SU-DHL-6 (cell line): ENCODE results near the gene VSX2.

Experiments used
- H2AFZ ChIP-seq: fragments of 200-600 bp; sonication (generic); 2 replicates; pipeline ENCODE4 v1.6.1; 2014; ENCODE audit warnings: low read depth, mild to moderate bottlenecking, moderate library complexity, mixed read lengths, antibody characterized with exemption, low read length; ENCODE audit not compliant: severe bottlenecking
- H3F3A ChIP-seq: fragments of 200-600 bp; shearing (Covaris generic); 2 replicates; pipeline ENCODE4 v1.6.0; 2016; ENCODE audit warnings: antibody characterized with exemption, mild to moderate bottlenecking; ENCODE audit not compliant: insufficient read depth
- H3K27ac ChIP-seq: fragments of 200-600 bp; sonication (generic); 2 replicates; pipeline ENCODE4 v1.5.1; 2016; ENCODE audit warnings: low read depth, mild to moderate bottlenecking, low read length, moderate library complexity, mixed read lengths
- H3K27me3 ChIP-seq: fragments of 200-600 bp; sonication (generic), shearing (Covaris generic); 2 replicates; pipeline ENCODE4 v1.6.0; 2014; ENCODE audit warnings: mild to moderate bottlenecking, low read length
- H3K36me3 ChIP-seq: fragments of 200-600 bp; sonication (generic); 2 replicates; pipeline ENCODE4 v1.6.1; 2014; ENCODE audit warnings: mild to moderate bottlenecking, low read length, mixed read lengths
- H3K4me2 ChIP-seq: fragments of 300-600, 200-600 bp; shearing (Covaris generic), sonication (generic); 2 replicates; pipeline ENCODE4 v1.6.0; 2014; ENCODE audit warnings: low read length, low read depth, mild to moderate bottlenecking; ENCODE audit not compliant: poor library complexity, severe bottlenecking
- H3K4me3 ChIP-seq: fragments of 200-600 bp; sonication (generic); 2 replicates; pipeline ENCODE4 v1.5.1; 2014; ENCODE audit warnings: antibody characterized with exemption, low read length, mild to moderate bottlenecking, mixed read lengths; ENCODE audit not compliant: insufficient read depth, poor library complexity, severe bottlenecking
- H3K79me2 ChIP-seq: fragments of 200-600 bp; sonication (generic); 2 replicates; pipeline ENCODE4 v1.6.1; 2014; ENCODE audit warnings: mild to moderate bottlenecking, low read length, moderate library complexity; ENCODE audit not compliant: insufficient read depth
- H3K9ac ChIP-seq: fragments of 200-600 bp; sonication (generic); 2 replicates; pipeline ENCODE4 v1.7.0; 2014; ENCODE audit warnings: mild to moderate bottlenecking, low read length
- H3K9me2 ChIP-seq: fragments of 200-600 bp; sonication (generic); replicated peaks from 2 replicates; pipeline ENCODE4 v1.6.1; 2014; ENCODE audit warnings: low read length; ENCODE audit not compliant: insufficient read depth
- H3K9me3 ChIP-seq: fragments of 200-600 bp; sonication (generic); 2 replicates; pipeline ENCODE4 v1.6.1; 2014; ENCODE audit warnings: low read length, mixed read lengths; ENCODE audit not compliant: insufficient read depth
- H4K20me1 ChIP-seq: fragments of 200-600 bp; sonication (generic); 2 replicates; pipeline ENCODE4 v1.6.1; 2014; ENCODE audit warnings: low read depth, mild to moderate bottlenecking, antibody characterized with exemption, low read length, moderate library complexity, mixed read lengths
- EZH2phosphoT487 ChIP-seq: fragments of 200-600 bp; sonication (generic), shearing (Covaris generic); conservative IDR thresholded peaks from 2 replicates; pipeline ENCODE4 v1.6.1; 2018; ENCODE audit warnings: mild to moderate bottlenecking, antibody characterized with exemption, low read length, moderate library complexity, mixed read lengths
- TF ChIP-seq, protein P1 (sequence below): fragments of 200-600 bp; sonication (generic); IDR thresholded peaks from one replicate; pipeline ENCODE4 v1.5.1; 2017; ENCODE audit warnings: antibody characterized with exemption, mild to moderate bottlenecking, low read length, moderate library complexity; ENCODE audit not compliant: insufficient read depth, poor library complexity, severe bottlenecking

Gene VSX2

DNA sequence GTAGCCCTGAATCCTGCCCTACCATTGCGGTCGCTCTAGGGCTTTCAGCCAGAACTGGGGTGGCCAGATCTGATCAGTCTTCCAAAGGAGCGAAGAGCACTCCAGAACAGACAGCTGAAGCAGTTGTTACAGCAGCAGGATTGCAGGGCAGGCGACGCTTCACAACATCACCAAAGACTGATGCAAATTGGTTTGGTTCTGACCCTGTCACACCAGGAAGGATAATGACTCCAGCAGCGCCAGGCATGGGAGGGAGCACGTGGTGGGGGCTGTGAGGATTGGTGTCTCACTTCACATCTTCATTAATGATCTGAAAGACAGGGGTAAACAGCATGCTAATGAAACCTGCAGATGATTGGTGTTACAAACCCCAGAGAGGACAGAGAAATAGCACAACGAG lies 30.6 kb upstream of the VSX2 start:
- H3F3A ChIP-seq: no peaks in the 10 kb centered on the region
- H3K9me3 ChIP-seq: no peaks in the 10 kb centered on the region
- no peaks in the 10 kb centered on the region for H3K27me3 ChIP-seq
- no peaks in the 10 kb centered on the region for H3K79me2 ChIP-seq
- H3K9me2 ChIP-seq: no peaks in the 10 kb centered on the region
- no peak overlapping the region for H3K27ac ChIP-seq
- no peak overlapping the region for H3K9ac ChIP-seq
- H4K20me1 ChIP-seq: no peaks in the 10 kb centered on the region
- no peak overlapping the region for H3K4me3 ChIP-seq
- H2AFZ ChIP-seq: no peak overlapping the region
- no peak for TF ChIP-seq EZH2phosphoT487
- TF ChIP-seq, protein P1, sequence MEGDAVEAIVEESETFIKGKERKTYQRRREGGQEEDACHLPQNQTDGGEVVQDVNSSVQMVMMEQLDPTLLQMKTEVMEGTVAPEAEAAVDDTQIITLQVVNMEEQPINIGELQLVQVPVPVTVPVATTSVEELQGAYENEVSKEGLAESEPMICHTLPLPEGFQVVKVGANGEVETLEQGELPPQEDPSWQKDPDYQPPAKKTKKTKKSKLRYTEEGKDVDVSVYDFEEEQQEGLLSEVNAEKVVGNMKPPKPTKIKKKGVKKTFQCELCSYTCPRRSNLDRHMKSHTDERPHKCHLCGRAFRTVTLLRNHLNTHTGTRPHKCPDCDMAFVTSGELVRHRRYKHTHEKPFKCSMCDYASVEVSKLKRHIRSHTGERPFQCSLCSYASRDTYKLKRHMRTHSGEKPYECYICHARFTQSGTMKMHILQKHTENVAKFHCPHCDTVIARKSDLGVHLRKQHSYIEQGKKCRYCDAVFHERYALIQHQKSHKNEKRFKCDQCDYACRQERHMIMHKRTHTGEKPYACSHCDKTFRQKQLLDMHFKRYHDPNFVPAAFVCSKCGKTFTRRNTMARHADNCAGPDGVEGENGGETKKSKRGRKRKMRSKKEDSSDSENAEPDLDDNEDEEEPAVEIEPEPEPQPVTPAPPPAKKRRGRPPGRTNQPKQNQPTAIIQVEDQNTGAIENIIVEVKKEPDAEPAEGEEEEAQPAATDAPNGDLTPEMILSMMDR: no peak
- no peaks in the 10 kb centered on the region for H3K36me3 ChIP-seq
- no peak overlapping the region for H3K4me2 ChIP-seq

DNA sequence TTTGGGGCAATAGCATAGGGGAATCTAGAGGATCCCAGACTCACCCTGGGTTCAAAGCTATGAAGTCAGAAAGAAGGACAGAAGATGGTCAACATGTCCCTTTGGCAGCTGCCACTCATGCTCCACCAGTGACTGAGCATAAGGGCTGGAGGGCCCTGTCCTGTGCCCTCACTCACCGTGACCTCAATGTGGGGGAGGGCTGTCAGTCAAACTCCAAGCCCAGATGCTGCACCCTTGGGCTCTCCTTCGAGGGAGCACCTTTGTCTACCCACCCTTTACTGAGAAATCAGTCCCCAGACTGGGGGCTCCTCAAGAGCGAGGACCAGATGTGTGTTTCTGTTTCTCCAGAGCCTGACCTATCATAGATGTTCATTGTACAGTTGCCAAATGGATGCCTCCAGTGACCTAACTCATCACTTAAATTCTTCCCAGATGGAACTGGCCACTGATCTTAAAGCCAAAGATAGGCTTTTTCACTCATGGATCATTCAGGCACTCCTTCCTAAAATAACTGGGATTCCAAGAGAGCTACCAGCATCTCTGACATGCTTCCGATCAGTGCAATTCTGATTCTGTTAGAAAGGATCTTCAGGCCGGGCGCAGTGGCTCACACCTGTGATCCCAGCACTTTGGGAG lies 27.2 kb upstream of the VSX2 start:
- Histone ChIP-seq H3K36me3 (no peaks in the 10 kb centered on the region), H3K27me3 (no peaks in the 10 kb centered on the region), H3K27ac (no peak overlapping the region), H3K9ac (no peak overlapping the region), H3K9me3 (no peaks in the 10 kb centered on the region), H3K79me2 (no peaks in the 10 kb centered on the region), H3K9me2 (no peaks in the 10 kb centered on the region), H3K4me2 (no peak overlapping the region), H2AFZ (no peak overlapping the region), H3F3A (no peaks in the 10 kb centered on the region), H4K20me1 (no peaks in the 10 kb centered on the region), H3K4me3 (no peak overlapping the region)
- TF ChIP-seq, protein P1: no peak
- no peak for TF ChIP-seq EZH2phosphoT487

DNA sequence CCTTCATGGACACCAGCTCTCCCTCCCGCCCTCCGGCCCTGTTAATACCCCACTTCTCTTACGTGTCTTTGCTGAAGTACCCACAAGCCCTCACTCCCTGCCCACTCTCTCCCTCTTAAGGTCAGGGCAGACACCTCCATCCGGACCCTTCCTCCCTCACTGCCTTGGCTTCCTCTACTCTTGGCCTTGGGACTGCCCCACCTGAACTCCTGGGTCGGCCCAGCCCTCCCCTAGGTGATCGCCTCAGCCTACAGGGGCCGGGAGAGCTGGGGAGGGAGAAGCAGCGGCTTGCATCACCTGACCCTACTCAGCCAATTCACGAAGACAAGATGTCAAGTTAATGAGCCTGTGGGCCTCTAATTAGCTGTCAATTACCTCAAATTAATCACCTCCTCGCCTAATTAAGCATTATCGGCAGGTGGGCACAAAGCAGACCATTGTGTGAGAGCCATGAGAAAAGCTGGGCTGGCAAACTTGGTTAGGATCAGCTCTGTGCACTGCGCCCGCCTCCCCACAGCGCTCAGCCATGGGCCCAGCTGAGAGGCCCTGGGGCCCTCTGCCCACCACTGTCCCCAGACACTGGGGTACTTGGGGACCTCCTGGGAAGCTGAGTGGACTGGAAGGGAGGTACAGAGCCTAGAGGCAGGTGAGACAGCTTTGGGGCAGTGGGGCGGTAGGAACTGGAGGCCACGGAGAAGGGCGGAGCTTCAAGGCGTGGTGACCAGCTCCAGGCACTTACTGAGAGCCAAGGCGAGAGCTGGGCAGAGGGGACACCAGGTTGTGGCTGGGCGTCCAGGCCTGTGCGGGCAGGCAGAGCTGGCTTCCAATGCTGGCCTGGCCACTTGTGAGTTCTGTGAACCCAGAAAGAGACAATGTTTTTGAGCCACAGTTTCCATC lies 25.1 kb upstream of the VSX2 start:
- H3K9me2 ChIP-seq: no peaks in the 10 kb centered on the region
- no peak overlapping the region for H3K4me3 ChIP-seq
- no peak overlapping the region for H3K9ac ChIP-seq
- H3K27ac ChIP-seq: no peak overlapping the region
- no peaks in the 10 kb centered on the region for H3F3A ChIP-seq
- H3K9me3 ChIP-seq: no peaks in the 10 kb centered on the region
- no peaks in the 10 kb centered on the region for H3K27me3 ChIP-seq
- TF ChIP-seq, protein P1: no peak
- no peak for TF ChIP-seq EZH2phosphoT487
- H3K79me2 ChIP-seq: no peaks in the 10 kb centered on the region
- no peaks in the 10 kb centered on the region for H4K20me1 ChIP-seq
- no peaks in the 10 kb centered on the region for H3K36me3 ChIP-seq
- no peak overlapping the region for H2AFZ ChIP-seq
- no peak overlapping the region for H3K4me2 ChIP-seq
